GM19397 (cell line): Measurements from ENCODE around the gene EIPR1.

ENCODE experiments used
- ATAC-seq: cut with Tn5 transposase; IDR thresholded peaks from one replicate; pipeline ENCODE4 v1.9.1; 2021; ENCODE audit warnings: mild to moderate bottlenecking, moderate library complexity; ENCODE audit not compliant: unreplicated experiment

EIPR1 gene

GRCh38 chr2:3309496-3310355 lies 67.9 kb downstream of the EIPR1 start:
- no peak for ATAC-seq

- ATAC-seq, result no peak
These were observed 69.7 kb downstream of the EIPR1 start for GRCh38 chr2:3307901-3308300.

- ATAC-seq, result no peak
These were observed 70.4 kb downstream of the EIPR1 start for GRCh38 chr2:3307236-3307635.

- no peak for ATAC-seq
These were observed 71.7 kb downstream of the EIPR1 start for GRCh38 chr2:3305952-3306351.

GRCh38 chr2:3305431-3305830 lies 72.2 kb downstream of the EIPR1 start:
- ATAC-seq, result no peak

- ATAC-seq, result peak; percentile 98
These were observed 73.8 kb downstream of the EIPR1 start for GRCh38 chr2:3303583-3304406.

GRCh38 chr2:3302751-3303582 lies 74.7 kb downstream of the EIPR1 start:
- peak; percentile 29 for ATAC-seq

- no peak for ATAC-seq
These were observed 75.2 kb downstream of the EIPR1 start for GRCh38 chr2:3302421-3302750.

GRCh38 chr2:3301001-3301400 lies 76.6 kb downstream of the EIPR1 start:
- no peak for ATAC-seq

- no peak for ATAC-seq
These were observed 77.2 kb downstream of the EIPR1 start for GRCh38 chr2:3300224-3300995.

GRCh38 chr2:3299703-3300102 lies 77.9 kb downstream of the EIPR1 start:
- no peak for ATAC-seq

GRCh38 chr2:3299130-3299529 lies 78.5 kb downstream of the EIPR1 start:
- no peak for ATAC-seq

- no peak for ATAC-seq
These were observed 79.4 kb downstream of the EIPR1 start for GRCh38 chr2:3298191-3298590.

GRCh38 chr2:3297523-3297922 lies 80.1 kb downstream of the EIPR1 start:
- no peak for ATAC-seq

GRCh38 chr2:3296182-3296972 lies 81.2 kb downstream of the EIPR1 start:
- no peak for ATAC-seq

- ATAC-seq, result no peak
These were observed 83.1 kb downstream of the EIPR1 start for GRCh38 chr2:3294493-3294892.

- ATAC-seq, result no peak
These were observed 83.5 kb downstream of the EIPR1 start for GRCh38 chr2:3294069-3294468.

- ATAC-seq, result no peak
These were observed 84.4 kb downstream of the EIPR1 start for GRCh38 chr2:3293221-3293620.

- no peak for ATAC-seq
These were observed 85.2 kb downstream of the EIPR1 start for GRCh38 chr2:3292416-3292815.

- no peak for ATAC-seq
These were observed 85.9 kb downstream of the EIPR1 start for GRCh38 chr2:3291750-3292149.
